Left lobe of liver (tissue), 2 donors: Measurements from ENCODE around the gene SLC4A1AP. TPM values are rescaled to one million over a fixed set of nuclear protein-coding genes. Genes with fewer than 3 reads are reported as not detected.

Source experiments
- ATAC-seq: fragments of 200-7000 bp; cut with Tn5 transposase; one replicate; pipeline ENCODE4 v1.9.1; 2020; ENCODE audit warnings: mild to moderate bottlenecking, moderate library complexity
- DNase-seq: peaks from one replicate; pipeline ENCODE4 v3.0.0-alpha.2; 2020; ENCODE audit warnings: low spot score
- total RNA-seq: library from RNA; stranded (reverse); gene quantifications from one replicate; pipeline ENCODE4 v1.2.1, GENCODE V29; 2021
- donor health status: DM: no; HTN: no; CAD: no; lungs with moderate emphysema.
- donor health status: DM: no; HTN: yes; CAD: no.

Gene SLC4A1AP
- total RNA-seq, 1 donor from 2014 or later, result 7.6 TPM

DNA sequence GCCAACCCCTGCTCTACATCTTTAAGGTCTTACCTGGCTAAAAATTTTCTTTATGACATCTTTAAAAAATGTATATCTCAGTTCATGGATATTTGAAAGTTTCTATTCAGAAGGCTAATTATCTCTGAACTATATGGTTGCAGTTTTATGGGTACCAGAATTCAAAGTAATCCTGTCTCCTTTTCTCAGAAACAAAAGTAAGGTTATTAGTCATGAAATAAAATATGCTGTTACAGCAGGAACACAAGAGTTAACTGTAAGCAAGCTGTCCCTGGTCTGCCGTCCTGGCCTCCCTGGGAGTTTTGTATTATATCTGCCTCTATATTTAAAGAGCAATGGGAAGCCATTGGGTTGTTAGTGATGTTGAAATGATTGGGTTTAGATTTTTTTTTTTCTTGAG, 34.0 kb downstream of the SLC4A1AP start:
- no peak for ATAC-seq
- DNase-seq, result no peak

DNA sequence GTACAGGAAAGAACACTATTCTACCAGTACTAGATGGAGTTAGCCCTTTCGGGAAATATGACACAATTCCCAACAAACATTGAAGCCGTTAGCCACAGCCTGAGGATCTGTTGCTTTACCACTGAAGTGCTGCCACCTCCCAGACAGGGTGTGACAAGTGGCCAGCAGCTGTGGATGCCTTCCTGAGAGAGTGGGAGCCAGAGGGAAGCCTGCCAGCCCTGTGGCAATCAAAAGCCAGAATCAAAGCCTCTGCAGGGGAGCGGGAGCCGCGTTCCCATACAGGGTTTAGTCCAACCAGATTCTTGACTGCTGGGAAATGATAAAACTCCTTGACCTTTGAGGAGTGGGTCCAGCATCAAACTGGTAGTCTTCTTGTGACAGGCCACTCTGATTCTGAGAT, 38.0 kb downstream of the SLC4A1AP start:
- peak; percentile 70 for DNase-seq
- peak; percentile 78 for ATAC-seq

- no peak for DNase-seq
- ATAC-seq, result no peak
Measured at GRCh38 chr2:27702302-27702701, 38.6 kb downstream of the SLC4A1AP start.

DNA sequence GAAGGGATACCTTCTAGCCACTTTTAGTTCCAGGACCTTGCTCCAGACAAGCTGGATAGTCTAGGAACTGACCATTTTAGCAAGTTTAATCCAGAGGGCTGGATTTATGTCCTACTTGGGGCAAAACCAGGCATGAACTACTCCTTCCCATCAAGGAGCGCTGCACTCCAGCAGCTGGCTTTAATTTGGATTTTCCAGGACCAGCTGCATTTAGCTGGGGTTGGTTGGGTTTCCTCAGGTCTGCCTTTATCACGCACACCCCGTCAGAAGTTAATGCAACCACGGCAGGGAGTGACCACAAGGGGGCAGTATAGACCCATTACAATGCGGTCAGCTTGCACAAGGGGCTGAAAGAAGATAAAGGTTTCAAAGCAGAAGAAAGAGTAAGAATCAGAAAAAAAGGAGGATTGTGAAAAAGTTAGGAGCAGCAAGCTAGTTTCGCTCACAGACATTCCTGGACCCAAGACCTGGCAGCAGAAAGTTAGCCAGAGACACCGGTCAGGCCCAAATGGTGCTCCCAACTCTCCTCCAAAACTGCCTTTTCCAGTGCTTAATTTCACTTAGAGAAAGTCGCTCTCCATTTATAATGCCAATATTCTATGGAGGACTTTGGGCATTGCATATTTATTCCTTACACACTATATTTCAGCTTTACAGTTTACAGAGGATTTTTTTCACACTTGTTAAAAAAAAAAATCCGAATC, 40.1 kb downstream of the SLC4A1AP start:
- DNase-seq (peak; percentile 77), ATAC-seq (peak; percentile 90)

DNA sequence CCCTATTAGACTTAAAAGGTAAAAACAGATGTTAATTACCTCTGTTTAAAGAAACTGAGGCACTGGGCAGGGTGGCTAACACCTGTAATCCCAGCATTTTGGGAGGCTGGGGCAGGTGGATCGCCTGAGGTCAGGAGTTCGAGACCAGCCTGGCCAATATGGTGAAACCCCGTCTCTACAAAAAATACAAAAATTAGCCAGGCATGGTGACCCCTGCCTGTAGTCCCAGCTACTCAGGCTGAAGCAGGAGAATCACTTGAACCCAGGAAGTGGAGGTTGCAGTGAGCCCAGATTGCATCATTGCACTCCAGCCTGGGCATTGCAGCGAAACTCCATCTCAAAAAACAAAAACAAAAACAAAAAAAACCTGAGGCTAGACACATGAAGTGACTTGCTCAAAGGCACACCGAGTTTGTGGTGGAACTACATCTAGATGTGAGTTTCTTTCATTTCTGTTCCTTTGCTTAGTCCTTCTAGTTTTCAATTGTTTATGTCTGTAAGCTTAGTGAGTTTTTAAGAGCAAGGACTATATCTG, 40.7 kb downstream of the SLC4A1AP start:
- ATAC-seq (no peak), DNase-seq (no peak)

GRCh38 chr2:27705851-27706622, 42.3 kb downstream of the SLC4A1AP start:
- ATAC-seq (peak; percentile 28), DNase-seq (no peak)

DNA sequence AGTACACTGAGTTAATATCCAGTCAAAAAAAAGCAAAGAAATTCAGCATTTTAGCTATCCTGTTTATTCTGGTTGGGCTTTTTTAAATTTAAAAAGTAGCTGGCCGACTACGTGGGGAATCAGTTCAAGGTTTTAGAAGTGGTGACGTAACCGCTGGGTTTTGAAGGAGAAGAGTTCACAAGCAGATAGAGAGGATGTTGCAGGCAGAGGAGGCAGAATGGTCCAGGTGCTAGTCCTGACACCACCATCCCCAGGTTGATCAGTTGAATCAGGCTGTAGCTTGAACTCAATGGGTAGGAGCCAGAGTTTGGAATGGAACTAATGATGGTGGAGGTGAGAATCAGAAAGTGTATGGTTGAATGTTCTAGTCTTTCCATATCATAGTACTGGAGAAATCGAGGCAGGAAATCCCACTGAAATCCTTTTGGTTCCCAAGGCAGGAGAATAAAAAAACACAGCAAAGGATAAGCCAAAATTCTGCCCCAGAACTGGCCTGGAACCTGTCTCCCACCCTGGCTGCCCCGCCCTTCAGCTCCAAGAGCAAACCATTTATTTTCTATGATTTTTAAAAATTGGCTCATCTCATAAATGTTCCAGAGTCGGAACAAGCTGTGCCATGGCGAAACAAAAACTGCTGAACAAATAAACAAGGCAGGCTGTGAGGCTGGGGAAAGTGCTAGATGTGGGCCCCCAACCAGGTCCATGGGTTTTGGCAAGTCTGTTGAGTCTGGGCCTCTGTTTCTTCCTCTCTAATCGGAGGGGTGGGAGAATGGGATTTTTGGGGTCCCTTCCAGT, 44.0 kb downstream of the SLC4A1AP start:
- ATAC-seq, result no peak
- no peak for DNase-seq

DNA sequence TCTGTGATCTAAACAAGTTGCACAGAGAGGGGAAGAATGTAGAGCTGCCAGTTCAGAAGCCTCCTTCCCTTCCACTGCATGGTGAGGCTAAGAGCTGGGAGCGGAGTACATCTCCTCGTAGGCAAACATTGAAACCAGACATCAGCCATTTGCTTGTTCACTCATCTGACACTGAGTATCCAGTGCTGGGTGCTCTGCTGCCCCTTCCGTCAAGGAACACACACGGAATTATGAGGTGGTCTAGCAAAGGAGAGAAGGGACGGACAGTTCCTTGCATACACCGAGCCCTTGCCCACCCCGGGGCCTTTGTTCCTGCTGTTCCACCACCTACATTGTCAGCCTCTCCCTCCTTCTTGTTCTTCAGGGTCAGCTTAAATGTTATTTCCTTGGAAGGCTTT, 44.6 kb downstream of the SLC4A1AP start:
- ATAC-seq (no peak), DNase-seq (no peak)

GRCh38 chr2:27708666-27709065, 45.0 kb downstream of the SLC4A1AP start:
- ATAC-seq (no peak), DNase-seq (no peak)

DNA sequence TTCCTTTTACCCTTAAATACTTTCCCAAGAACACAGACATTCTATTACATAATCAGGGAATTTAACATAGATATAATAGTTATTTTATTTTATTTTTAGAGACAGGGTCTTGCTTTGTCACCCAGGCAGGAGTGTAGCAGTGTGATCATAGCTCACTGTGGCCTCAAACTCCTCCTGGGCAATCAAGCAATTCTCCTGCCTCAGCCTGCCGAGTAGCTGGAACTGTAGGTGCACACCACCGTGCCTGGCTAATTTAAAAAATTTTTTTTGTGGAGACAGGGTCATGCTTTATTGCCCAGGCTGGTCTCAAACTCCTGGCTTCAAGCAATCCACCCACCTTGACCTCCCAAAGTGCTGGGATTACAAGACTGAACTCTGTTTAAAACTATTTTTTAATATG, 45.6 kb downstream of the SLC4A1AP start:
- ATAC-seq, result no peak
- DNase-seq, result no peak

DNA sequence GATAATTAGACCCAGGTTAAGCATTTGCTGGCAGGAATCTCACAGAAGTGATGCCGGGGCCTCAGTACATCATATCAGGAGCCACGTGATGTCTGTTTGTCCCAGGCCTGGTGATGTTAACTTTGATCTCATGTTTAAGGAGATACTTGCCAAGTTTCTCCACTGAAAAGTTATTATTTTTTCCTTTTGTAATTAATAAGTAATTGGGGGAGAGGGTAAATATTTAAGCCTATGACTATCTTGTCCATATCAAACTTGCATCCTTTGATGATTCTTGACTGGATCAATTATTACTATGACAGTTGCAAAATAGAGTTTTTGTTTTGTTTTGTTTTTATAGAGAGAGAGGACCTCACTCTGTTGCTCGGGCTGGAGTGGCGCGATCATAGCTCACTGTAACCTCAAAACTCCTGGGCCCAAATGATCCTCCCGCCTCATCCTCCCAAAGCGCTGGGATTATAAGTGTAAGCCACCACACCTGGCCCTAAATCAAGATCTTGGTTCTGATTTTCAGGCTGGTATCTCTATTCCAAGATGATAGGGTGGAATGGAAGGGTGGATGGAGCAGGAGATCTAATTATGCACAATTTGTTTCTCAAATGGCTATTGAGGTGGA, 46.4 kb downstream of the SLC4A1AP start:
- ATAC-seq, result peak; percentile 40
- DNase-seq, result no peak

DNA sequence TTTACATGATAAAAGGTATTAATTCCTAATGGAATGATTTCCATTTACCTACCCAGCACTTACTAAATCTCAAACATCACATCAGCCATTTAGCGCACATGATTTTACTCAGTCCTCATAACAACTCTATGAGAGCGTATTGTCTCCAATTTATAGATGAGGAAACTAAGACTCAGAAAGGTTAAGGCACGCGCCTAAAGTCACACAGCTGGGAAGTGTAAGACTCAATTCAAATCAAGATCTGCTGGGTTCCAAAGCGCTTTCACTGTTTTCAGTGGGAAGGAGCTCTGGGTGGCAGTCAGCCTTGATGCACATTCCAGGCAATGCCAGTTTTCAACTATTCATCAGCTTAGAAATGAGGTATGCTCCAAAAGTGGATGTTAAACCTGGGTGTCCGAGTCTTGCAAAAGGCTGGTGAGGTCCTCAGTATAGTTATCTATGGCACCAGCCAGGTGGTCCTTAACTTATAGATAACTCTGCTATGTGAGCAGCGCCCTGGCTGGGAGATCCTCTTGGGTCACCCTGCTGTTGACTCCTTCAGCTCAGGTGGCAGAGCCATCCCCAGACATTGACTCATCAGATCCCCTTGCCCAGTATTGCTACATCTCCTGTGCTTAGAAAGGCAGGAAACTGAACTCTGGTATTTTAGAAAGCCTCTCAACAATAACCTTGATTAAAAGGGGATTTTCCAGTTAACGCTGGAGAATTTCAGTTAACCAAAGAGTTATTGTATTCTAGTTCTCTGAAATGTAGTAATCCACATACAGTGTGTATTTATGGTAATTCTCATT, 47.1 kb downstream of the SLC4A1AP start:
- ATAC-seq, result no peak

GRCh38 chr2:27711804-27712203, 48.1 kb downstream of the SLC4A1AP start:
- no peak for DNase-seq
- no peak for ATAC-seq

More for the DNA sequence above, 47.1 kb downstream of the SLC4A1AP start:
- no peak for DNase-seq

DNA sequence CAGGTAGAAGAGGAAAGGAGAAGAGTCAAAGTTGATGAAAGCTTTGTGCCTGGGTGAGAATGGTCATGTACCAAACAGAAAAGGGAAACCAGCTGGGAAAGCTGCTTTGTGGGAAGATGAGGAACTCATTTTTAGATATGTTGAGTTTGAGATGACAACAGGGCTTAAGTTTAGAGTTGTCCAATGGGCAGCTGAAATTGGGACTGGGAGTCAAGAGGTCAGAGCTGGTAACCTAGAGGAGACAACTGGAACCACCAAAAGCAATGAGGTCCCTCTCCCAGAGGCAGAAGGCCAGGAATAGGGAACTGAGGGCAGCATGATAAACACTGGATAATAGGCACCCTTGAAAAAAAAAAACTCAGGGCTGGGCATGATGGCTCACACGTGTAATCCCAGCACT, 48.8 kb downstream of the SLC4A1AP start:
- ATAC-seq (no peak), DNase-seq (no peak)

- ATAC-seq, result no peak
- DNase-seq, result peak; percentile 12
Measured at GRCh38 chr2:27713201-27713600, 49.5 kb downstream of the SLC4A1AP start.

- DNase-seq (peak; percentile 32), ATAC-seq (no peak)
Measured at GRCh38 chr2:27714053-27714452, 50.4 kb downstream of the SLC4A1AP start.

DNA sequence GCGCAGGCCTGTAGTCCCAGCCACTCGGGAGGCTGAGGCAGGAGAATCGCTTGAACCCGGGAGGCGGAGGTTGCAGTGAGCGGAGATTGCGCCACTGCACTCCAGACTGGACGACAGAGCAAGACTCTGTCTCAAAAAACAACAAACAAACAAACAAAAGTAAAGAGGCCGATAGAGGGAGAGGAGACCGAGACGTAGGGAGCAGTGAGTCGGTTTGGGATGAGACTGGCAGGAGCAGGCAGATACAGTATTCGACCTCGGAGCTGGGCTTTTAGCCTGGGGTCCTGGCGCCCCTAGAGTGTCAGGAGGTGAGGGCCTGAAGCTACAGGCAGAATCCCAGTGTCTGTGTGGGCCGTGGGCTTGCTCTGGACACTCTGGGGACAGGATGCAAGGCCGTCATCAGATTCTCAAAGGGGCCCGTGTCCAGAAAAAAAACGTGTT, 51.2 kb downstream of the SLC4A1AP start:
- ATAC-seq, result no peak
- no peak for DNase-seq

- ATAC-seq, result peak; percentile 55
- DNase-seq, result no peak
Measured at GRCh38 chr2:27715318-27716210, 51.9 kb downstream of the SLC4A1AP start.
